Measurements from ENCODE around the gene CNTN3.

DNA sequence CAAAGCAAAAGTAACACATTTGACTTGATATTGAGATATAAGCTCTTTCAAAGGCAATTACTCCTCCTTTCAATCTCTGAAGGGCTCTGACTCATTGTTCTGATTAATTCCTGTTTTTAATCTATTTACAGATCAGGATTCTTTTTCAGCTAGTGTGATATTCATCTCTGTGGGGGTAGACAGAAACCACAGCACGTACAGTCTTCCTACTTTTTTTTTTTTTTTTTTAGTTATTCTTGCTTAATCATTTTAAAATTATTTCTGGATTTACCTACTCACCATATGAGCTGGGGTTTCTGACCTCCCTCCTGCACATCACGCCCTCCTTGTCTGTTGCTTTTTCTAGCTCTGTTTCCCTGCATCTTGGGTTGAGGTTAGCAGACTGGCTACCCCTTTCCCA, 1.4 kb downstream of the CNTN3 start:
- TF ChIP-seq POLR2A (IDR thresholded peaks at IDR 0.05; ENCODE audit: borderline replicate concordance, extremely low read depth, insufficient read depth, insufficient read length) (no peak), EZH2 (IDR thresholded peaks at IDR 0.05) (no peak), RAD21 (IDR thresholded peaks at IDR 0.05; ENCODE audit: low read depth) (no peak), YY1 (IDR thresholded peaks at IDR 0.05; ENCODE audit: extremely low read depth, insufficient replicate concordance, low read depth, low read length) (no peak), EZH2phosphoT487 (IDR thresholded peaks at IDR 0.05; ENCODE audit: borderline replicate concordance) (no peak)
- TF ChIP-seq, protein P1, sequence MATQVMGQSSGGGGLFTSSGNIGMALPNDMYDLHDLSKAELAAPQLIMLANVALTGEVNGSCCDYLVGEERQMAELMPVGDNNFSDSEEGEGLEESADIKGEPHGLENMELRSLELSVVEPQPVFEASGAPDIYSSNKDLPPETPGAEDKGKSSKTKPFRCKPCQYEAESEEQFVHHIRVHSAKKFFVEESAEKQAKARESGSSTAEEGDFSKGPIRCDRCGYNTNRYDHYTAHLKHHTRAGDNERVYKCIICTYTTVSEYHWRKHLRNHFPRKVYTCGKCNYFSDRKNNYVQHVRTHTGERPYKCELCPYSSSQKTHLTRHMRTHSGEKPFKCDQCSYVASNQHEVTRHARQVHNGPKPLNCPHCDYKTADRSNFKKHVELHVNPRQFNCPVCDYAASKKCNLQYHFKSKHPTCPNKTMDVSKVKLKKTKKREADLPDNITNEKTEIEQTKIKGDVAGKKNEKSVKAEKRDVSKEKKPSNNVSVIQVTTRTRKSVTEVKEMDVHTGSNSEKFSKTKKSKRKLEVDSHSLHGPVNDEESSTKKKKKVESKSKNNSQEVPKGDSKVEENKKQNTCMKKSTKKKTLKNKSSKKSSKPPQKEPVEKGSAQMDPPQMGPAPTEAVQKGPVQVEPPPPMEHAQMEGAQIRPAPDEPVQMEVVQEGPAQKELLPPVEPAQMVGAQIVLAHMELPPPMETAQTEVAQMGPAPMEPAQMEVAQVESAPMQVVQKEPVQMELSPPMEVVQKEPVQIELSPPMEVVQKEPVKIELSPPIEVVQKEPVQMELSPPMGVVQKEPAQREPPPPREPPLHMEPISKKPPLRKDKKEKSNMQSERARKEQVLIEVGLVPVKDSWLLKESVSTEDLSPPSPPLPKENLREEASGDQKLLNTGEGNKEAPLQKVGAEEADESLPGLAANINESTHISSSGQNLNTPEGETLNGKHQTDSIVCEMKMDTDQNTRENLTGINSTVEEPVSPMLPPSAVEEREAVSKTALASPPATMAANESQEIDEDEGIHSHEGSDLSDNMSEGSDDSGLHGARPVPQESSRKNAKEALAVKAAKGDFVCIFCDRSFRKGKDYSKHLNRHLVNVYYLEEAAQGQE (IDR thresholded peaks at IDR 0.05; ENCODE audit: low read depth): no peak
- TF ChIP-seq, protein P2, sequence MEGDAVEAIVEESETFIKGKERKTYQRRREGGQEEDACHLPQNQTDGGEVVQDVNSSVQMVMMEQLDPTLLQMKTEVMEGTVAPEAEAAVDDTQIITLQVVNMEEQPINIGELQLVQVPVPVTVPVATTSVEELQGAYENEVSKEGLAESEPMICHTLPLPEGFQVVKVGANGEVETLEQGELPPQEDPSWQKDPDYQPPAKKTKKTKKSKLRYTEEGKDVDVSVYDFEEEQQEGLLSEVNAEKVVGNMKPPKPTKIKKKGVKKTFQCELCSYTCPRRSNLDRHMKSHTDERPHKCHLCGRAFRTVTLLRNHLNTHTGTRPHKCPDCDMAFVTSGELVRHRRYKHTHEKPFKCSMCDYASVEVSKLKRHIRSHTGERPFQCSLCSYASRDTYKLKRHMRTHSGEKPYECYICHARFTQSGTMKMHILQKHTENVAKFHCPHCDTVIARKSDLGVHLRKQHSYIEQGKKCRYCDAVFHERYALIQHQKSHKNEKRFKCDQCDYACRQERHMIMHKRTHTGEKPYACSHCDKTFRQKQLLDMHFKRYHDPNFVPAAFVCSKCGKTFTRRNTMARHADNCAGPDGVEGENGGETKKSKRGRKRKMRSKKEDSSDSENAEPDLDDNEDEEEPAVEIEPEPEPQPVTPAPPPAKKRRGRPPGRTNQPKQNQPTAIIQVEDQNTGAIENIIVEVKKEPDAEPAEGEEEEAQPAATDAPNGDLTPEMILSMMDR (IDR thresholded peaks at IDR 0.05 in 2 of 3, conservative IDR thresholded peaks at IDR 0.05 in 1 of 3; ENCODE audit: borderline replicate concordance in 1 of 3, insufficient read depth in 1 of 3, low read depth in 2 of 3, low read length in 2 of 3): no peak
